HepG2 (cell line): ENCODE data around the gene PRKAR1B. TPM values are rescaled to one million over a fixed set of nuclear protein-coding genes. Genes with fewer than 3 reads are reported as not detected.

Source experiments
- ATAC-seq: fragments of 200-7000 bp; cut with Tn5 transposase; 3 replicates; pipeline ENCODE4 v1.9.1; 2020; ENCODE audit warnings: mild to moderate bottlenecking, moderate library complexity
- BruUV-seq: library from RNA; stranded (reverse); fragments of 400-500 nt; replicated peaks from 2 replicates; lab custom pipeline; 2021; lab: Mats Ljungman, UMichigan
- CTCF ChIA-PET: fragments of 300-600 bp; formaldehyde crosslinking; extraction: SDS; loops from one replicate; lab custom pipeline; 2021; ENCODE audit warnings: low total read pairs, inconsistent platforms, low intra/inter-chr PET ratio; lab: Yijun Ruan, JAX
- POLR2A ChIA-PET: fragments of 350-600 bp; sonication (Branson Sonifier 250); formaldehyde crosslinking; loops from one replicate; lab custom pipeline; 2020; ENCODE audit warnings: antibody characterized with exemption, inconsistent platforms; lab: Yijun Ruan, JAX
- DNase-seq: peaks from one replicate; pipeline ENCODE4 v3.0.0-alpha.2; 2015; ENCODE audit warnings: low spot score
- FAIRE-seq: peaks from 3 replicates; lab custom pipeline; 2011; peaks lifted over from hg19 to GRCh38; lab: Jason Lieb, UNC
- H2AFZ ChIP-seq: one replicate; pipeline ENCODE4 v1.6.1; 2011; ENCODE audit warnings: low read length, inconsistent platforms
- H3K27ac ChIP-seq: fragments of 300-600 bp; 3 replicates; pipeline ENCODE4 v1.8.0; 2011; ENCODE audit warnings: mixed run types, mild to moderate bottlenecking, mixed read lengths, low read length, inconsistent platforms; ENCODE audit not compliant: insufficient read depth; ENCODE audit errors: extremely low read length
- H3K27me3 ChIP-seq, 2 experiments: fragments of 200-600 bp in 1 of 2; 2 replicates in 1 of 2; 3 replicates in 1 of 2; pipeline versions ENCODE4 v1.6.0 to v1.8.0; 2011; ENCODE audit warnings: low read length in 2 of 2, mild to moderate bottlenecking in 2 of 2, moderate library complexity in 2 of 2, inconsistent platforms in 1 of 2; ENCODE audit not compliant: insufficient read depth in 2 of 2, control insufficient read depth in 1 of 2
- H3K36me3 ChIP-seq, 2 experiments: fragments of 200-600 bp in 1 of 2; replicated peaks in 1 of 2; 2 replicates in 1 of 2; 3 replicates in 1 of 2; pipeline versions ENCODE4 v1.5.1 to v1.8.0; 2011; ENCODE audit warnings: low read length in 2 of 2, inconsistent platforms in 1 of 2; ENCODE audit not compliant: insufficient read depth in 2 of 2, control insufficient read depth in 1 of 2
- H3K4me1 ChIP-seq: 2 replicates; pipeline ENCODE4 v1.5.1; 2012; ENCODE audit warnings: low read length, inconsistent platforms; ENCODE audit not compliant: insufficient read depth
- H3K4me2 ChIP-seq: 2 replicates; pipeline ENCODE4 v1.6.0; 2011; ENCODE audit warnings: low read depth, low read length, inconsistent platforms
- H3K4me3 ChIP-seq, 3 experiments: fragments of 200-600 bp in 1 of 3; sonication (generic), shearing (Covaris generic) in 1 of 3; replicated peaks in 1 of 3; 2 replicates each; pipeline ENCODE4 v1.5.1; 2011 to 2016; ENCODE audit warnings: low read length in 3 of 3, inconsistent platforms in 2 of 3, low read depth in 2 of 3, mild to moderate bottlenecking in 2 of 3, control low read depth in 1 of 3, mixed read lengths in 1 of 3; ENCODE audit not compliant: insufficient read depth in 1 of 3
- H3K79me2 ChIP-seq: one replicate; pipeline ENCODE4 v1.6.1; 2011; ENCODE audit warnings: low read length, inconsistent platforms; ENCODE audit not compliant: insufficient read depth
- H3K9ac ChIP-seq: 2 replicates; pipeline ENCODE4 v1.6.0; 2011; ENCODE audit warnings: mild to moderate bottlenecking, low read depth, low read length, inconsistent platforms; ENCODE audit not compliant: insufficient read depth
- H3K9me3 ChIP-seq: 2 replicates; pipeline ENCODE4 v1.5.1; 2012; ENCODE audit warnings: mild to moderate bottlenecking, low read length
- H4K20me1 ChIP-seq: 2 replicates; pipeline ENCODE4 v1.6.0; 2011; ENCODE audit warnings: inconsistent platforms, mild to moderate bottlenecking, low read length, moderate library complexity; ENCODE audit not compliant: insufficient read depth
- AHR ChIP-seq: IDR thresholded peaks from 2 replicates; pipeline ENCODE4 v1.6.1; 2018; ENCODE audit warnings: missing genetic modification reagents, missing compliant biosample characterization
- ATF4 ChIP-seq, 2 experiments: fragments of 450-650 bp in 1 of 2; sonication (generic) in 1 of 2; formaldehyde crosslinking; IDR thresholded peaks; 2 replicates each; pipeline versions ENCODE4 v1.5.0 to v1.8.0; 2020 to 2022; ENCODE audit warnings: mild to moderate bottlenecking in 1 of 2, missing genetic modification reagents in 1 of 2
- BHLHE40 ChIP-seq: IDR thresholded peaks from 2 replicates; pipeline ENCODE4 v1.6.1; 2011; ENCODE audit warnings: low read length, improper control_type of control experiment
- CHD4 ChIP-seq: fragments of 200-600 bp; sonication (generic); IDR thresholded peaks from 2 replicates; pipeline ENCODE4 v1.7.0; 2017; ENCODE audit warnings: mild to moderate bottlenecking, low read length, borderline replicate concordance
- GTF2F1 ChIP-seq: fragments of 150-350 bp; IDR thresholded peaks from 2 replicates; pipeline ENCODE4 v1.6.1; 2014; ENCODE audit warnings: low read length
- HNRNPLL ChIP-seq: fragments of 200-400 bp; formaldehyde crosslinking; IDR thresholded peaks from 2 replicates; pipeline ENCODE4 v1.6.1; 2017; ENCODE audit warnings: mild to moderate bottlenecking, low read depth, low read length; ENCODE audit not compliant: poor library complexity, severe bottlenecking
- KAT7 ChIP-seq: IDR thresholded peaks from 2 replicates; pipeline ENCODE4 v1.6.1; 2018; ENCODE audit warnings: borderline replicate concordance, missing compliant biosample characterization
- KDM1A ChIP-seq: IDR thresholded peaks from 2 replicates; pipeline ENCODE4 v1.6.1; 2016; ENCODE audit warnings: missing compliant biosample characterization
- MYPOP ChIP-seq: sonication (generic); formaldehyde crosslinking; IDR thresholded peaks from 2 replicates; pipeline ENCODE4 v1.8.1; 2023; ENCODE audit warnings: mild to moderate bottlenecking, moderate library complexity, missing genetic modification reagents
- RNF219 ChIP-seq: sonication (generic); formaldehyde crosslinking; IDR thresholded peaks from 2 replicates; pipeline ENCODE4 v1.5.0; 2020; ENCODE audit warnings: mild to moderate bottlenecking, missing genetic modification reagents
- RORA ChIP-seq: sonication (generic); formaldehyde crosslinking; IDR thresholded peaks from 2 replicates; pipeline ENCODE4 v1.5.0; 2020; ENCODE audit warnings: mild to moderate bottlenecking, missing genetic modification reagents, moderate library complexity
- STAT5B ChIP-seq: sonication (generic); formaldehyde crosslinking; IDR thresholded peaks from 2 replicates; pipeline ENCODE4 v1.4.0; 2020; ENCODE audit warnings: missing genetic modification reagents
- ZBTB7B ChIP-seq: sonication (generic); formaldehyde crosslinking; IDR thresholded peaks from 2 replicates; pipeline ENCODE4 v1.4.0; 2020; ENCODE audit warnings: missing genetic modification reagents
- ZKSCAN5 ChIP-seq: sonication (generic); formaldehyde crosslinking; IDR thresholded peaks from 2 replicates; pipeline ENCODE4 v1.5.1; 2020; ENCODE audit warnings: mild to moderate bottlenecking, missing genetic modification reagents
- ZNF382 ChIP-seq: sonication (generic); formaldehyde crosslinking; IDR thresholded peaks from 2 replicates; pipeline ENCODE4 v1.5.0; 2020; ENCODE audit warnings: missing genetic modification reagents, mild to moderate bottlenecking, borderline replicate concordance
- ZNF501 ChIP-seq: sonication (generic); formaldehyde crosslinking; IDR thresholded peaks from 2 replicates; pipeline ENCODE4 v1.5.1; 2020; ENCODE audit warnings: mild to moderate bottlenecking, moderate library complexity, missing genetic modification reagents
- ZNF790 ChIP-seq: sonication (generic); formaldehyde crosslinking; IDR thresholded peaks from 2 replicates; pipeline ENCODE4 v1.8.0; 2022; ENCODE audit warnings: missing genetic modification reagents, mild to moderate bottlenecking, borderline replicate concordance
- WGBS: methylation state at CpG from one replicate; pipeline ENCODE4 v1.1.6; 2017; ENCODE audit warnings: low lambda C conversion rate; 5-methylcytosine and 5-hydroxymethylcytosine counted together
- in situ Hi-C: cut with HindIII; loops from 2 replicates; pipeline ENCODE4 v1.10.0; 2017; ENCODE audit warnings: low pct_unique_long_range_greater_than_20kb; ENCODE audit not compliant: extremely low pct_ligation_motif_present
- intact Hi-C: fragments of 100-400 bp; cut with micrococcal nuclease; formaldehyde crosslinking; loops from one replicate; pipeline ENCODE4 v1.10.0; 2022; ENCODE audit not compliant: unreplicated experiment
- polyA plus RNA-seq, 8 experiments: library from polyadenylated mRNA; depleted of rRNA in 3 of 8; stranded (reverse) in 7 of 8; unstranded in 1 of 8; fragments of >200 nt; fragmentation: Illumina TruSeq in 4 of 8; extraction: Trizol in 4 of 8; gene quantifications; 2 replicates each; pipeline versions ENCODE4 v1.2.1 to v1.2.3, GENCODE V29; 2011 to 2016; ENCODE audit warnings: low read depth in 4 of 8, missing spikeins in 1 of 8, mixed read lengths in 1 of 8; ENCODE audit not compliant: insufficient read depth in 1 of 8
- total RNA-seq, 5 experiments: library from RNA; depleted of rRNA; stranded (reverse); fragments of >200 nt; fragmentation: Illumina TruSeq; extraction: Trizol; gene quantifications; 2 replicates each; pipeline ENCODE4 v1.2.3, GENCODE V29; 2016; ENCODE audit warnings: low read depth in 1 of 5

PRKAR1B gene
- total and polyA plus RNA-seq, 2 of the 13 experiments (the other 11 are each of a cell fraction or from before 2014, with no cell fraction given), result 7.9 to 28.2 TPM

GRCh38 chr7:716222-716621, 10.9 kb downstream of the PRKAR1B start:
- Histone ChIP-seq H3K27me3 (no peaks in the 10 kb centered on the region), H3K36me3 (peaks cover 0 to 3% of the 10 kb centered on the region in 2 experiments; a peak in 2 of 5 replicates), H3K4me1 (no peaks in the 10 kb centered on the region), H3K4me2 (no peak overlapping the region), H3K9me3 (no peaks in the 10 kb centered on the region), H3K79me2 (peaks cover 5% of the 10 kb centered on the region), H3K9ac (no peak overlapping the region), H2AFZ (no peak overlapping the region), H4K20me1 (no peaks in the 10 kb centered on the region), H3K27ac (no peak overlapping the region), H3K4me3 (no peak overlapping the region)
- ChIA-PET POLR2A (no interaction called here), CTCF (no interaction called here)
- ATAC-seq, result no peak
- intact Hi-C loops (no loop called here), in situ Hi-C loops (no loop called here)
- TF ChIP-seq ZNF382 (CRISPR knock-in tag) (no peak), MYPOP (CRISPR knock-in tag) (no peak), AHR (no peak), ZBTB7B (no peak), STAT5B (CRISPR knock-in tag) (no peak), KAT7 (CRISPR knock-in tag) (no peak)
- no TSS peak for BruUV-seq
- no peak for FAIRE-seq
- DNase-seq, result no peak
- WGBS, result 94% methylated on average over 10 of the region's 10 CpGs

GRCh38 chr7:714251-714671, 12.8 kb downstream of the PRKAR1B start:
- Histone ChIP-seq H3K79me2 (peaks cover 5% of the 10 kb centered on the region), H2AFZ (no peak overlapping the region), H3K27ac (no peak overlapping the region), H3K9ac (no peak overlapping the region), H4K20me1 (no peaks in the 10 kb centered on the region), H3K4me2 (no peak overlapping the region), H3K9me3 (no peaks in the 10 kb centered on the region), H3K4me3 (no peak overlapping the region), H3K27me3 (no peaks in the 10 kb centered on the region), H3K36me3 (peaks cover 5 to 11% of the 10 kb centered on the region in 2 experiments; a peak in 4 of 5 replicates), H3K4me1 (no peaks in the 10 kb centered on the region)
- BruUV-seq, result no TSS peak
- in situ Hi-C loops, result no loop called here
- ATAC-seq (no peak; the same call in 2 of the 3 replicates), FAIRE-seq (no peak), DNase-seq (no peak)
- CTCF ChIA-PET, result no interaction called here
- intact Hi-C loops, result no loop called here
- POLR2A ChIA-PET, result no interaction called here
- 99% methylated on average over 7 of the region's 13 CpGs for WGBS
- TF ChIP-seq CHD4 (no peak), BHLHE40 (no peak), KDM1A (no peak), HNRNPLL (no peak), ZKSCAN5 (no peak), ZNF501 (CRISPR knock-in tag) (no peak), RORA (CRISPR knock-in tag) (no peak), GTF2F1 (no peak), RNF219 (CRISPR knock-in tag) (no peak), ZNF790 (CRISPR knock-in tag) (no peak), ATF4 (CRISPR knock-in tag; IDR thresholded peaks at IDR 0.05) (no peak)
